Gastroesophageal sphincter (tissue), 3 donors: Measurements from ENCODE around the gene ACIN1.

ENCODE experiments used
- CTCF ChIP-seq, 4 experiments: fragments of 200-600 bp in 2 of 4; fragments of 450-650 bp in 2 of 4; sonication (generic) in 1 of 4; IDR thresholded peaks; one replicate each; pipeline ENCODE4 v1.5.1; 2017 to 2019; ENCODE audit warnings: antibody characterized with exemption in 4 of 4, mild to moderate bottlenecking in 2 of 4, moderate library complexity in 2 of 4
- POLR2A ChIP-seq, 2 donors: fragments of 450-650 bp; IDR thresholded peaks; one replicate each; pipeline ENCODE4 v1.6.1; 2017; ENCODE audit warnings: antibody characterized with exemption in 2 of 2, mild to moderate bottlenecking in 2 of 2, moderate library complexity in 1 of 2
- POLR2AphosphoS5 ChIP-seq: sonication (generic); formaldehyde crosslinking; IDR thresholded peaks from one replicate; pipeline ENCODE4 v1.6.1; 2017; ENCODE audit warnings: antibody characterized with exemption

- TF ChIP-seq CTCF (IDR thresholded peaks at IDR 0.05) (no peak), POLR2A (IDR thresholded peaks at IDR 0.05) (no peak), POLR2AphosphoS5 (no peak)
Measured at GRCh38 chr14:23125011-23125410, 30.1 kb upstream of the ACIN1 start.
